NCI-H1105 (cell line): ENCODE measurements around the gene PIK3C3.
A peak's percentile ranks its signal among the peaks of the same experiment; 100 is the strongest.
"Not testable (repeated sequence)": the region's sequence is repeated elsewhere in the genome, so short reads cannot be mapped to it uniquely, and the experiment has no call there.

Experiments
- DNase-seq: peaks from one replicate; lab custom pipeline; 2025; lab: John Stamatoyannopoulos, UW

PIK3C3 gene

GRCh38 chr18:42024131-42024530 is 69.1 kb downstream of the PIK3C3 start:
- no peak for DNase-seq

GRCh38 chr18:42025491-42025890 is 70.5 kb downstream of the PIK3C3 start:
- no peak for DNase-seq

GRCh38 chr18:42025974-42026625 is 71.1 kb downstream of the PIK3C3 start:
- no peak for DNase-seq

- no peak for DNase-seq
Observed at GRCh38 chr18:42028247-42028832, 73.3 kb downstream of the PIK3C3 start.

GRCh38 chr18:42029092-42029491 is 74.1 kb downstream of the PIK3C3 start:
- no peak for DNase-seq

- no peak for DNase-seq
Observed at GRCh38 chr18:42030586-42031182, 75.7 kb downstream of the PIK3C3 start.

- no peak for DNase-seq
Observed at GRCh38 chr18:42032447-42032846, 77.4 kb downstream of the PIK3C3 start.

- DNase-seq: no peak
Observed at GRCh38 chr18:42033137-42033810, 78.2 kb downstream of the PIK3C3 start.

GRCh38 chr18:42038936-42039335 is 83.9 kb downstream of the PIK3C3 start:
- DNase-seq: no peak

GRCh38 chr18:42039396-42039795 is 84.4 kb downstream of the PIK3C3 start:
- no peak for DNase-seq

- no peak for DNase-seq
Observed at GRCh38 chr18:42041793-42042192, 86.8 kb downstream of the PIK3C3 start.

GRCh38 chr18:42045346-42045745 is 90.3 kb downstream of the PIK3C3 start:
- no peak for DNase-seq

- no peak for DNase-seq
Observed at GRCh38 chr18:42047721-42048120, 92.7 kb downstream of the PIK3C3 start.

GRCh38 chr18:42048158-42048557 is 93.1 kb downstream of the PIK3C3 start:
- DNase-seq: no peak

- DNase-seq: not testable (repeated sequence)
Observed at GRCh38 chr18:42049536-42049935, 94.5 kb downstream of the PIK3C3 start.

GRCh38 chr18:42051411-42051810 is 96.4 kb downstream of the PIK3C3 start:
- DNase-seq: no peak

- no peak for DNase-seq
Observed at GRCh38 chr18:42052122-42052708, 97.2 kb downstream of the PIK3C3 start.

GRCh38 chr18:42053188-42053781 is 98.3 kb downstream of the PIK3C3 start:
- DNase-seq: peak; percentile 46

GRCh38 chr18:42064109-42064508 is 109.1 kb downstream of the PIK3C3 start:
- no peak for DNase-seq

GRCh38 chr18:42067518-42067917 is 112.5 kb downstream of the PIK3C3 start:
- DNase-seq: no peak

GRCh38 chr18:42068030-42068429 is 113.0 kb downstream of the PIK3C3 start:
- no peak for DNase-seq

- no peak for DNase-seq
Observed at GRCh38 chr18:42069036-42069435, 114.0 kb downstream of the PIK3C3 start.
